HG03378 (cell line): ENCODE measurements around the gene GPD2.
"Not testable (repeated sequence)": the region's sequence is repeated elsewhere in the genome, so short reads cannot be mapped to it uniquely, and the experiment has no call there.

Source experiments
- ATAC-seq: cut with Tn5 transposase; IDR thresholded peaks from one replicate; pipeline ENCODE4 v1.9.1; 2021; ENCODE audit warnings: mild to moderate bottlenecking, moderate library complexity; ENCODE audit not compliant: unreplicated experiment

GPD2 gene

GRCh38 chr2:156522864-156523440 is 86.8 kb downstream of the GPD2 start:
- ATAC-seq, result no peak

GRCh38 chr2:156526950-156527636 is 90.9 kb downstream of the GPD2 start:
- peak; percentile 98 for ATAC-seq

- not testable (repeated sequence) for ATAC-seq
These were observed 92.4 kb downstream of the GPD2 start for GRCh38 chr2:156528583-156528982.

- peak; percentile 52 for ATAC-seq
These were observed 96.8 kb downstream of the GPD2 start for GRCh38 chr2:156532989-156533388.

GRCh38 chr2:156536534-156536933 is 100.4 kb downstream of the GPD2 start:
- ATAC-seq, result no peak

GRCh38 chr2:156537141-156537540 is 101.0 kb downstream of the GPD2 start:
- no peak for ATAC-seq

GRCh38 chr2:156538083-156538504 is 101.9 kb downstream of the GPD2 start:
- ATAC-seq, result peak; percentile 78

- ATAC-seq, result no peak
These were observed 103.1 kb downstream of the GPD2 start for GRCh38 chr2:156539086-156539860.

GRCh38 chr2:156540706-156541105 is 104.5 kb downstream of the GPD2 start:
- ATAC-seq, result no peak

GRCh38 chr2:156541229-156541628 is 105.0 kb downstream of the GPD2 start:
- no peak for ATAC-seq

- no peak for ATAC-seq
These were observed 105.5 kb downstream of the GPD2 start for GRCh38 chr2:156541706-156542105.

GRCh38 chr2:156548413-156548812 is 112.2 kb downstream of the GPD2 start:
- no peak for ATAC-seq

- no peak for ATAC-seq
These were observed 117.7 kb downstream of the GPD2 start for GRCh38 chr2:156553714-156554442.

- no peak for ATAC-seq
These were observed 125.1 kb downstream of the GPD2 start for GRCh38 chr2:156561326-156561725.

GRCh38 chr2:156562124-156562523 is 125.9 kb downstream of the GPD2 start:
- ATAC-seq, result no peak

- no peak for ATAC-seq
These were observed 128.0 kb downstream of the GPD2 start for GRCh38 chr2:156563994-156564753.

- no peak for ATAC-seq
These were observed 129.0 kb downstream of the GPD2 start for GRCh38 chr2:156565066-156565710.

GRCh38 chr2:156573710-156574109 is 137.5 kb downstream of the GPD2 start:
- ATAC-seq, result peak; percentile 71

- ATAC-seq, result no peak
These were observed 137.9 kb downstream of the GPD2 start for GRCh38 chr2:156574112-156574511.

GRCh38 chr2:156576005-156576404 is 139.8 kb downstream of the GPD2 start:
- no peak for ATAC-seq
